Measurements from ENCODE around the gene CLCA2. TPM values are rescaled to one million over a fixed set of nuclear protein-coding genes. Genes with fewer than 3 reads are reported as not detected.

CLCA2 gene
- total RNA-seq, 1 experiment from 2014 or later, result 0.07 TPM

- no peak overlapping the region for H3K4me3 ChIP-seq (ENCODE audit: low read depth, low read length)
- Mint-ChIP-seq H3K27me3 (ENCODE audit: insufficient read depth, unreplicated experiment) (no peaks in the 10 kb centered on the region), H3K4me1 (ENCODE audit: low read depth, unreplicated experiment) (no peaks in the 10 kb centered on the region), H3K27ac (ENCODE audit: unreplicated experiment) (no peak overlapping the region), H3K36me3 (ENCODE audit: insufficient read depth, unreplicated experiment) (no peaks in the 10 kb centered on the region), H3K4me3 (ENCODE audit: unreplicated experiment) (no peak overlapping the region), H3K9me3 (ENCODE audit: unreplicated experiment) (no peaks in the 10 kb centered on the region)
- BruUV-seq (replicated peaks), result no TSS peak
- H3K36me3 ChIP-seq (ENCODE audit: control insufficient read depth, insufficient read depth, low read length), result no peaks in the 10 kb centered on the region
- ChIA-PET POLR2A (no interaction called here), CTCF (no interaction called here)
- intact Hi-C loops (cut with micrococcal nuclease; ENCODE audit: unreplicated experiment), result no loop called here
- H3K9me3 ChIP-seq, result no peaks in the 10 kb centered on the region
- peaks cover 3% of the 10 kb centered on the region for H3K4me1 ChIP-seq
- DNase-seq, result no peak
- TF ChIP-seq, protein P1, sequence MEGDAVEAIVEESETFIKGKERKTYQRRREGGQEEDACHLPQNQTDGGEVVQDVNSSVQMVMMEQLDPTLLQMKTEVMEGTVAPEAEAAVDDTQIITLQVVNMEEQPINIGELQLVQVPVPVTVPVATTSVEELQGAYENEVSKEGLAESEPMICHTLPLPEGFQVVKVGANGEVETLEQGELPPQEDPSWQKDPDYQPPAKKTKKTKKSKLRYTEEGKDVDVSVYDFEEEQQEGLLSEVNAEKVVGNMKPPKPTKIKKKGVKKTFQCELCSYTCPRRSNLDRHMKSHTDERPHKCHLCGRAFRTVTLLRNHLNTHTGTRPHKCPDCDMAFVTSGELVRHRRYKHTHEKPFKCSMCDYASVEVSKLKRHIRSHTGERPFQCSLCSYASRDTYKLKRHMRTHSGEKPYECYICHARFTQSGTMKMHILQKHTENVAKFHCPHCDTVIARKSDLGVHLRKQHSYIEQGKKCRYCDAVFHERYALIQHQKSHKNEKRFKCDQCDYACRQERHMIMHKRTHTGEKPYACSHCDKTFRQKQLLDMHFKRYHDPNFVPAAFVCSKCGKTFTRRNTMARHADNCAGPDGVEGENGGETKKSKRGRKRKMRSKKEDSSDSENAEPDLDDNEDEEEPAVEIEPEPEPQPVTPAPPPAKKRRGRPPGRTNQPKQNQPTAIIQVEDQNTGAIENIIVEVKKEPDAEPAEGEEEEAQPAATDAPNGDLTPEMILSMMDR (IDR thresholded peaks at IDR 0.05; ENCODE audit: insufficient read depth in 1 of 2, low read depth in 1 of 2, low read length in 1 of 2, severe bottlenecking in 1 of 2, unreplicated experiment in 1 of 2), result no peak
- H3K27me3 ChIP-seq (replicated peaks; ENCODE audit: control insufficient read depth, insufficient read depth, low read length), result no peaks in the 10 kb centered on the region
Measured at GRCh38 chr1:86487131-86487810, 63.3 kb downstream of the CLCA2 start.

DNA sequence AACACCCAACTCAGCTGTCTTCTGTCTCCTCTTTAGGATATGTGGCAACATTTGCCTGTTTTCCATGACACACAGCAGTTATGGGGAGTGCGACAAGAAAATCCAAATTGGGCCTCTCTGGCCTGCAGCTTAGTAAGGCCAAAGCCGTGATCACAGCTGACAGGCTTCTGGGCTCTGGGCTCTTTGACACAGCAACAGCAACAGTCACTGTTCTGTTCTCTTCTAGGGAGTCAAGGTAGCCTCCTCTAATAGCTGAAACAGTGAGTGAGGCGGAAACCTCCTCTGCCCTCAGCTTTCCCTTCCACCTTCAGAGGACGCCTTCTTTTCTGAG lies 63.8 kb downstream of the CLCA2 start:
- no peak overlapping the region for H3K27ac Mint-ChIP-seq (ENCODE audit: unreplicated experiment)
- no peaks in the 10 kb centered on the region for H3K4me1 ChIP-seq
- H3K9me3 ChIP-seq, result no peaks in the 10 kb centered on the region
- H3K4me3 Mint-ChIP-seq (ENCODE audit: unreplicated experiment), result no peak overlapping the region
- ChIA-PET CTCF (no interaction called here), POLR2A (no interaction called here)
- H3K27me3 Mint-ChIP-seq (ENCODE audit: insufficient read depth, unreplicated experiment), result no peaks in the 10 kb centered on the region
- TF ChIP-seq, protein P1 (IDR thresholded peaks at IDR 0.05; ENCODE audit: insufficient read depth in 1 of 2, low read depth in 1 of 2, low read length in 1 of 2, severe bottlenecking in 1 of 2, unreplicated experiment in 1 of 2), result no peak
- DNase-seq, result no peak
- H3K27me3 ChIP-seq (replicated peaks; ENCODE audit: control insufficient read depth, insufficient read depth, low read length), result no peaks in the 10 kb centered on the region
- H3K4me1 Mint-ChIP-seq (ENCODE audit: low read depth, unreplicated experiment), result no peaks in the 10 kb centered on the region
- H3K4me3 ChIP-seq (ENCODE audit: low read depth, low read length), result no peak overlapping the region
- no peaks in the 10 kb centered on the region for H3K36me3 ChIP-seq (ENCODE audit: control insufficient read depth, insufficient read depth, low read length)
- no TSS peak for BruUV-seq (replicated peaks)
- no peaks in the 10 kb centered on the region for H3K9me3 Mint-ChIP-seq (ENCODE audit: unreplicated experiment)
- no peaks in the 10 kb centered on the region for H3K36me3 Mint-ChIP-seq (ENCODE audit: insufficient read depth, unreplicated experiment)
- intact Hi-C loops (cut with micrococcal nuclease; ENCODE audit: unreplicated experiment), result no loop called here

DNA sequence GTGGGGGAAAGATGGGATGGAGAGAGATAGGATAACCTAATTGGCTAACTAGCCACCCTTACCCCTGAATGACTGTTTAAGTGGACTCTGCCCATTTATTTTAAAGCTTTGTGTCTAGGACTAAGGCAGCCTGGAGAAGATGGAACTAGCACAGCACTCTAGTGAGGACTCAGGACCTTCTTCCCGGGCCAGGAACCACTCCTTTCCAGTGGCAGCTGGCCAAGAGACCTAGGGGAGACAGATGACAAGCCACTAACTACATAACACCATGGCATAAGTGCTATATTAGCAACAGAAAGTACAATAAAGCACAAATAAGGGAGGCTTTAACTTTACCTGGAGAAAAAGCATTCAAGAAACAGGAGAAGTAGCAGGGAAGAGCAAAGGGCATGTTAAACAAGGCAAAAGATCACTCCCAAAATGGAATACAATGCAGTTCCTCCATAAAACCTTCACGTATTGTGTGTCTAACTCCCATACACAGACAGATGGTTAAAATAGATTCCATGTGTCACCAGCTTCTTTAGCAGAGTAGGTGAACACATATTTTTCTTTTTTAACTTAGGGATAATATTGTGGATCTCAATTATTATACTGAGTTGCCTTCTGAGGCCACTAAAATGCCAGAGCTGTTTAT lies 65.4 kb downstream of the CLCA2 start:
- Histone ChIP-seq H3K27me3 (replicated peaks; ENCODE audit: control insufficient read depth, insufficient read depth, low read length) (no peaks in the 10 kb centered on the region), H3K9me3 (no peaks in the 10 kb centered on the region), H3K36me3 (ENCODE audit: control insufficient read depth, insufficient read depth, low read length) (no peaks in the 10 kb centered on the region), H3K4me1 (no peaks in the 10 kb centered on the region), H3K4me3 (ENCODE audit: low read depth, low read length) (no peak overlapping the region)
- no TSS peak for BruUV-seq (replicated peaks)
- Mint-ChIP-seq H3K36me3 (ENCODE audit: insufficient read depth, unreplicated experiment) (no peaks in the 10 kb centered on the region), H3K27me3 (ENCODE audit: insufficient read depth, unreplicated experiment) (no peaks in the 10 kb centered on the region), H3K27ac (ENCODE audit: unreplicated experiment) (no peak overlapping the region), H3K4me3 (ENCODE audit: unreplicated experiment) (no peak overlapping the region), H3K9me3 (ENCODE audit: unreplicated experiment) (no peaks in the 10 kb centered on the region), H3K4me1 (ENCODE audit: low read depth, unreplicated experiment) (no peaks in the 10 kb centered on the region)
- DNase-seq, result no peak
- intact Hi-C loops (cut with micrococcal nuclease; ENCODE audit: unreplicated experiment), result no loop called here
- ChIA-PET CTCF (no interaction called here), POLR2A (no interaction called here)
- TF ChIP-seq, protein P1 (IDR thresholded peaks at IDR 0.05; ENCODE audit: insufficient read depth in 1 of 2, low read depth in 1 of 2, low read length in 1 of 2, severe bottlenecking in 1 of 2, unreplicated experiment in 1 of 2), result no peak
